Astrocyte (in vitro differentiated cells and primary cell): ENCODE data around the gene FAM168B. TPM values are rescaled to one million over a fixed set of nuclear protein-coding genes. Genes with fewer than 3 reads are reported as not detected.

ENCODE experiments used
- DNase-seq: peaks from one replicate; pipeline ENCODE4 v3.0.0-alpha.2; 2010; ENCODE audit warnings: low read depth
- FAIRE-seq: peaks from 2 replicates; lab custom pipeline; 2011; peaks lifted over from hg19 to GRCh38; lab: Jason Lieb, UNC
- H2AFZ ChIP-seq: 2 replicates; pipeline ENCODE4 v1.6.0; 2012; ENCODE audit warnings: low read depth, low read length, inconsistent platforms
- H3K27ac ChIP-seq: 2 replicates; pipeline ENCODE4 v1.5.1; 2011; ENCODE audit warnings: low read depth, low read length, inconsistent platforms
- H3K27me3 ChIP-seq: 2 replicates; pipeline ENCODE4 v1.6.0; 2011; ENCODE audit warnings: low read length, inconsistent platforms; ENCODE audit not compliant: insufficient read depth
- H3K36me3 ChIP-seq: 2 replicates; pipeline ENCODE4 v1.5.1; 2011; ENCODE audit warnings: low read length, inconsistent platforms; ENCODE audit not compliant: insufficient read depth
- H3K4me1 ChIP-seq: 2 replicates; pipeline ENCODE4 v1.5.1; 2011; ENCODE audit warnings: low read length, inconsistent platforms; ENCODE audit not compliant: insufficient read depth
- H3K4me2 ChIP-seq: 2 replicates; pipeline ENCODE4 v1.6.0; 2012; ENCODE audit warnings: low read length, inconsistent platforms
- H3K4me3 ChIP-seq: 2 replicates; pipeline ENCODE4 v1.5.1; 2011; ENCODE audit warnings: low read depth, mild to moderate bottlenecking, low read length, inconsistent platforms; ENCODE audit not compliant: insufficient read depth
- H3K79me2 ChIP-seq: 2 replicates; pipeline ENCODE4 v1.6.0; 2012; ENCODE audit warnings: mild to moderate bottlenecking, low read length, inconsistent platforms; ENCODE audit not compliant: insufficient read depth
- H3K9ac ChIP-seq: 2 replicates; pipeline ENCODE4 v1.6.0; 2012; ENCODE audit warnings: mild to moderate bottlenecking, low read length, inconsistent platforms
- H3K9me3 ChIP-seq: 2 replicates; pipeline ENCODE4 v1.5.1; 2012; ENCODE audit warnings: low read depth, mild to moderate bottlenecking, low read length, inconsistent platforms; ENCODE audit not compliant: insufficient read depth
- H4K20me1 ChIP-seq: 2 replicates; pipeline ENCODE4 v1.6.0; 2012; ENCODE audit warnings: low read length, inconsistent platforms; ENCODE audit not compliant: insufficient read depth
- H3K27ac Mint-ChIP-seq: one replicate; pipeline ENCODE4 v1.8.0; 2021; ENCODE audit warnings: mild to moderate bottlenecking, mixed read lengths; ENCODE audit not compliant: unreplicated experiment
- H3K27me3 Mint-ChIP-seq: one replicate; pipeline ENCODE4 v1.8.0; 2021; ENCODE audit warnings: low read depth, mixed read lengths; ENCODE audit not compliant: unreplicated experiment
- H3K36me3 Mint-ChIP-seq: one replicate; pipeline ENCODE4 v1.8.0; 2021; ENCODE audit warnings: low read depth, mixed read lengths; ENCODE audit not compliant: unreplicated experiment
- H3K4me1 Mint-ChIP-seq: one replicate; pipeline ENCODE4 v1.8.0; 2021; ENCODE audit warnings: low read depth, mixed read lengths; ENCODE audit not compliant: unreplicated experiment
- H3K4me3 Mint-ChIP-seq: one replicate; pipeline ENCODE4 v1.8.0; 2021; ENCODE audit warnings: mild to moderate bottlenecking, moderate library complexity, mixed read lengths; ENCODE audit not compliant: unreplicated experiment
- H3K9me3 Mint-ChIP-seq: one replicate; pipeline ENCODE4 v1.8.0; 2021; ENCODE audit warnings: mild to moderate bottlenecking, mixed read lengths; ENCODE audit not compliant: unreplicated experiment
- CTCF ChIP-seq: IDR thresholded peaks from 2 replicates; pipeline ENCODE4 v1.5.1; 2011; ENCODE audit warnings: low read depth, mild to moderate bottlenecking, inconsistent platforms, low read length, moderate library complexity; ENCODE audit not compliant: insufficient read depth
- EZH2 ChIP-seq: IDR thresholded peaks from 2 replicates; pipeline ENCODE4 v1.6.1; 2012; ENCODE audit warnings: mild to moderate bottlenecking, low read length, inconsistent platforms; ENCODE audit not compliant: insufficient read depth
- total RNA-seq: library from RNA; stranded (reverse); gene quantifications from 2 replicates; pipeline ENCODE4 v1.2.1, GENCODE V29; 2021

The FAM168B gene
- total RNA-seq, 1 donor from 2014 or later, result 117 TPM

GRCh38 chr2:131140581-131140980 is 47.3 kb upstream of the FAM168B start:
- TF ChIP-seq EZH2 (no peak), CTCF (no peak)
- Histone ChIP-seq H3K9ac (no peak overlapping the region), H3K4me3 (no peak overlapping the region), H2AFZ (no peak overlapping the region), H3K27ac (no peak overlapping the region), H3K79me2 (peaks cover 41% of the 10 kb centered on the region), H3K4me2 (no peak overlapping the region), H4K20me1 (peaks cover 53% of the 10 kb centered on the region), H3K9me3 (no peaks in the 10 kb centered on the region), H3K36me3 (peaks cover 25% of the 10 kb centered on the region), H3K4me1 (peaks cover 5% of the 10 kb centered on the region), H3K27me3 (no peaks in the 10 kb centered on the region)
- Mint-ChIP-seq H3K4me3 (no peak overlapping the region), H3K27me3 (no peaks in the 10 kb centered on the region), H3K9me3 (no peaks in the 10 kb centered on the region), H3K4me1 (peaks cover 7% of the 10 kb centered on the region), H3K36me3 (peaks cover 25% of the 10 kb centered on the region), H3K27ac (no peak overlapping the region)
- no peak for DNase-seq
- no peak for FAIRE-seq

- Histone ChIP-seq H3K9me3 (no peaks in the 10 kb centered on the region), H3K79me2 (peaks cover 8% of the 10 kb centered on the region), H3K4me3 (no peak overlapping the region), H3K9ac (no peak overlapping the region), H3K27ac (no peak overlapping the region), H3K27me3 (no peaks in the 10 kb centered on the region), H3K36me3 (peaks cover 24% of the 10 kb centered on the region), H2AFZ (no peak overlapping the region), H3K4me2 (no peak overlapping the region), H3K4me1 (no peaks in the 10 kb centered on the region), H4K20me1 (peaks cover 32% of the 10 kb centered on the region)
- FAIRE-seq (no peak), DNase-seq (no peak)
- peaks cover 24% of the 10 kb centered on the region for H3K36me3 Mint-ChIP-seq
- peaks cover 2% of the 10 kb centered on the region for H3K9me3 Mint-ChIP-seq
- H3K27ac Mint-ChIP-seq, result no peak overlapping the region
- H3K4me1 Mint-ChIP-seq, result no peaks in the 10 kb centered on the region
- no peaks in the 10 kb centered on the region for H3K27me3 Mint-ChIP-seq
- H3K4me3 Mint-ChIP-seq, result no peak overlapping the region
- TF ChIP-seq EZH2 (no peak), CTCF (no peak)
Measured at GRCh38 chr2:131132729-131133128, 39.5 kb upstream of the FAM168B start.

- H3K27ac Mint-ChIP-seq, result no peak overlapping the region
- peaks cover 6% of the 10 kb centered on the region for H3K79me2 ChIP-seq
Measured at GRCh38 chr2:131130298-131130596, 37.0 kb upstream of the FAM168B start.

More at GRCh38 chr2:131130298-131130596, 37.0 kb upstream of the FAM168B start:
- Histone ChIP-seq H4K20me1 (peaks cover 31% of the 10 kb centered on the region), H2AFZ (no peak overlapping the region), H3K9me3 (no peaks in the 10 kb centered on the region), H3K36me3 (peaks cover 37% of the 10 kb centered on the region), H3K27ac (no peak overlapping the region), H3K4me3 (no peak overlapping the region), H3K27me3 (no peaks in the 10 kb centered on the region), H3K4me1 (no peaks in the 10 kb centered on the region), H3K9ac (no peak overlapping the region), H3K4me2 (no peak overlapping the region)
- Mint-ChIP-seq H3K4me1 (no peaks in the 10 kb centered on the region), H3K9me3 (peaks cover 2% of the 10 kb centered on the region), H3K27me3 (no peaks in the 10 kb centered on the region), H3K4me3 (no peak overlapping the region), H3K36me3 (peaks cover 29% of the 10 kb centered on the region)
- FAIRE-seq (no peak), DNase-seq (no peak)
- no peak for TF ChIP-seq CTCF
- no peak for TF ChIP-seq EZH2
